GM23338 (cell line): ENCODE measurements around the gene COL6A1.

Experiments used
- CTCF ChIP-seq, 2 experiments: fragments of 200-600 bp in 1 of 2; sonication (generic) in 1 of 2; conservative IDR thresholded peaks; 2 replicates each; pipeline versions ENCODE4 v1.5.1 to v1.6.1; 2016 to 2017; ENCODE audit warnings: antibody characterized with exemption in 2 of 2, low read depth in 2 of 2, mild to moderate bottlenecking in 2 of 2, moderate library complexity in 1 of 2
- POLR2AphosphoS5 ChIP-seq: IDR thresholded peaks from 2 replicates; pipeline ENCODE4 v1.6.1; 2016; ENCODE audit warnings: antibody characterized with exemption, low read depth

GRCh38 chr21:46040707-46041106 lies 59.1 kb downstream of the COL6A1 start:
- no peak for TF ChIP-seq CTCF (conservative IDR thresholded peaks at IDR 0.05; ENCODE audit: low read depth in 2 of 2)
- no peak for TF ChIP-seq POLR2AphosphoS5
